Duodenal mucosa (tissue), 2 donors: ENCODE results near the gene C6orf62.
"Not testable (repeated sequence)": the region's sequence is repeated elsewhere in the genome, so short reads cannot be mapped to it uniquely, and the experiment has no call there.

ENCODE experiments used
- H3K27ac ChIP-seq: one replicate; pipeline ENCODE4 v1.7.0; 2013; ENCODE audit warnings: low read depth, low read length
- H3K27me3 ChIP-seq, 2 donors: one replicate each; pipeline ENCODE4 v1.7.0; 2013; ENCODE audit warnings: low read length in 2 of 2, control low read depth in 1 of 2; ENCODE audit not compliant: insufficient read depth in 2 of 2, control insufficient read depth in 1 of 2
- H3K36me3 ChIP-seq, 2 donors: one replicate each; pipeline ENCODE4 v1.7.0; 2013; ENCODE audit warnings: low read length in 2 of 2, control low read depth in 1 of 2; ENCODE audit not compliant: insufficient read depth in 2 of 2, control insufficient read depth in 1 of 2
- H3K4me1 ChIP-seq, 2 donors: one replicate each; pipeline ENCODE4 v1.7.0; 2013; ENCODE audit warnings: low read length in 2 of 2, control low read depth in 1 of 2; ENCODE audit not compliant: insufficient read depth in 2 of 2, control insufficient read depth in 1 of 2
- H3K4me3 ChIP-seq, 2 donors: one replicate each; pipeline ENCODE4 v1.7.0; 2013; ENCODE audit warnings: low read length in 2 of 2, low read depth in 1 of 2
- H3K9ac ChIP-seq, 2 donors: one replicate each; pipeline ENCODE4 v1.7.0; 2013; ENCODE audit warnings: low read length in 2 of 2, low read depth in 1 of 2
- H3K9me3 ChIP-seq, 2 donors: one replicate each; pipeline ENCODE4 v1.7.0; 2013; ENCODE audit warnings: low read length in 2 of 2, control low read depth in 1 of 2; ENCODE audit not compliant: control insufficient read depth in 1 of 2

Gene C6orf62

DNA sequence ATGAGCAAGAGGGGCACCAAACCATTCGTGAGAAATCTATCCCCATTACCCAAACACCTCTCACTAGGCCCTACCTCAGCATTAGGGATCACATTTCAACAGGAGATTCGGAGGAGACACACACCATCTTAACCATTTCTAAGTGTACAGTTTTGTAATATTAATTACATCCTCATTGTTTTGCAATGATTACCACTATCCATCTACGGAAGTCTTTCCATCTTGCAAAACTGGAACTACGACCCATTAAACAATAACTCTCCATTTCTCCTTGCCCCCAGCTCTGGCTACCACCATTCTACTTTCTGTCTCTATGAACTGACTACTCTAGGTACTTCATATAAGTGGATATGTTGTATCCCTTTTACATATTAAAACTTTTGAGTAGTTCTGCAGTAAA is 32.0 kb downstream of the C6orf62 start:
- H3K27ac ChIP-seq: no peak overlapping the region
- no peak overlapping the region for H3K4me3 ChIP-seq
- H3K4me1 ChIP-seq: no peaks in the 10 kb centered on the region
- no peaks in the 10 kb centered on the region for H3K27me3 ChIP-seq
- H3K36me3 ChIP-seq: no peaks in the 10 kb centered on the region
- no peak overlapping the region for H3K9ac ChIP-seq
- no peaks in the 10 kb centered on the region for H3K9me3 ChIP-seq

DNA sequence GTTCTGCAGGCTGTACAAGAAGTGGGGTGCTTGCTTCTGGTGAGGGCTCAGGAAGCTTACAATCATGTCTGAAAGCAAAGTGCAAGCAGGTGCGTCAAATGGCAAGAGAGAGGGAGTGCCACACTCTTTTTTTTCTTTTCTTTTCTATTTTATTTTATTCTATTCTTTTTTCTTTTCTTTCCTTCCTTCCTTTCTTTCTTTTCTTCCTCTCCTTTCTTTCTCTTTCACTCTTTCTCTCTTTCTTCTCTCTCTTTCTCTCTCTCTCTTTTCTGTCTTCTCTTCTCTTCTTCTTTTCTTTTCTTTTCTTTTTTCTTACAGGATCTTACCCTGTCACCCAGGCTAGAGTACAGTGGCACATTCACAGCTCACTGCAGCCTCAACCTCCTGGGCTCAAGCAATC is 32.5 kb downstream of the C6orf62 start:
- Histone ChIP-seq H3K27me3 (no peaks in the 10 kb centered on the region), H3K9me3 (no peaks in the 10 kb centered on the region), H3K9ac (no peak overlapping the region), H3K4me1 (no peaks in the 10 kb centered on the region), H3K27ac (no peak overlapping the region), H3K4me3 (no peak overlapping the region), H3K36me3 (no peaks in the 10 kb centered on the region)

GRCh38 chr6:24683297-24684296 is 35.4 kb downstream of the C6orf62 start:
- Histone ChIP-seq H3K9ac (no peak overlapping the region), H3K27me3 (no peaks in the 10 kb centered on the region), H3K36me3 (no peaks in the 10 kb centered on the region), H3K4me3 (no peak overlapping the region), H3K4me1 (no peaks in the 10 kb centered on the region), H3K27ac (no peak overlapping the region), H3K9me3 (no peaks in the 10 kb centered on the region)

GRCh38 chr6:24680582-24680981 is 38.4 kb downstream of the C6orf62 start:
- H3K27me3 ChIP-seq: no peaks in the 10 kb centered on the region
- H3K36me3 ChIP-seq: no peaks in the 10 kb centered on the region
- no peak overlapping the region for H3K27ac ChIP-seq
- no peak overlapping the region for H3K4me3 ChIP-seq
- no peak overlapping the region for H3K9ac ChIP-seq
- no peaks in the 10 kb centered on the region for H3K4me1 ChIP-seq
- H3K9me3 ChIP-seq: no peaks in the 10 kb centered on the region

GRCh38 chr6:24678792-24679352 is 40.1 kb downstream of the C6orf62 start:
- not testable (repeated sequence) for H3K27ac ChIP-seq, H3K27me3 ChIP-seq, H3K9me3 ChIP-seq, H3K4me1 ChIP-seq, H3K9ac ChIP-seq, H3K4me3 ChIP-seq, H3K36me3 ChIP-seq

DNA sequence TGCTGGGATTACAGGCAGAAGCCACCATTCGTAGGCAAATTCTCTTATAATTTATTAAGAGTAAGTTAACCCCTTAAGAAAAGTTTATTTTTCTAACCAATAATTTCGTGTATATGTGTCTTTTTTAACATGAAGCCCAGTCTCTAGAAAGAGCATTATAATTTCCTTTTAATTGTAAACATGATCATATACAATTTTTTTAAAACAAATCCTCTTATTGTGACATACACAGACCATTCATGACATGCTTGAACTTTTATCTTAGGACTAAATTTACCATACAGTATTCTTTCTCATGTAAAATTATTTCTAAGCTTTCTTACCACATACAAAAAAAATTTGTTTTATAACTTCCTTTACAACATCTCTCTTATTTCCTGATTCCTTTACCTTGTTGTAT is 45.3 kb downstream of the C6orf62 start:
- H3K27me3 ChIP-seq: no peaks in the 10 kb centered on the region
- no peaks in the 10 kb centered on the region for H3K36me3 ChIP-seq
- no peak overlapping the region for H3K4me3 ChIP-seq
- no peak overlapping the region for H3K9ac ChIP-seq
- no peak overlapping the region for H3K27ac ChIP-seq
- H3K4me1 ChIP-seq: peaks cover 0 to under 1% of the 10 kb centered on the region in 2 donors
- peaks cover 6 to 13% of the 10 kb centered on the region in 2 donors for H3K9me3 ChIP-seq

GRCh38 chr6:24672620-24673182 is 46.3 kb downstream of the C6orf62 start:
- H3K36me3 ChIP-seq: no peaks in the 10 kb centered on the region
- H3K9ac ChIP-seq: no peak overlapping the region
- H3K4me3 ChIP-seq: no peak overlapping the region
- no peaks in the 10 kb centered on the region for H3K27me3 ChIP-seq
- H3K4me1 ChIP-seq: peaks cover 0 to 10% of the 10 kb centered on the region in 2 donors
- H3K27ac ChIP-seq: no peak overlapping the region
- peaks cover 6 to 13% of the 10 kb centered on the region in 2 donors for H3K9me3 ChIP-seq

DNA sequence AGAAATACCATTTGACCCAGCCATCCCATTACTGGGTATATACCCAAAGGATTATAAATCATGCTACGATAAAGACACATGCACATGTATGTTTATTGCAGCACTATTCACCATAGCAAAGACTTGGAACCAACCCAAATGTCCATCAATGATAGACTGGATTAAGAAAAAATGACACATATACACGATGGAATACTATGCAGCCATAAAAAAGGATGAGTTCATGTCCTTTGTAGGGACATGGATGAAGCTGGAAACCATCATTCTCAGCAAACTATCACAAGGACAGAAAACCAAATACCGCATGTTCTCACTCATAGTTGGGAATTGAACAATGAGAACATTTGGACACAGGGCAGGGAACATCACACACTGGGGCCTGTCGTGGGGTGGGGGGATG is 47.9 kb downstream of the C6orf62 start:
- H3K4me1 ChIP-seq: peaks cover 0 to 16% of the 10 kb centered on the region in 2 donors
- not testable (repeated sequence) for H3K27ac ChIP-seq, H3K9ac ChIP-seq, H3K36me3 ChIP-seq, H3K4me3 ChIP-seq, H3K27me3 ChIP-seq
- peaks cover 6 to 13% of the 10 kb centered on the region in 2 donors for H3K9me3 ChIP-seq

DNA sequence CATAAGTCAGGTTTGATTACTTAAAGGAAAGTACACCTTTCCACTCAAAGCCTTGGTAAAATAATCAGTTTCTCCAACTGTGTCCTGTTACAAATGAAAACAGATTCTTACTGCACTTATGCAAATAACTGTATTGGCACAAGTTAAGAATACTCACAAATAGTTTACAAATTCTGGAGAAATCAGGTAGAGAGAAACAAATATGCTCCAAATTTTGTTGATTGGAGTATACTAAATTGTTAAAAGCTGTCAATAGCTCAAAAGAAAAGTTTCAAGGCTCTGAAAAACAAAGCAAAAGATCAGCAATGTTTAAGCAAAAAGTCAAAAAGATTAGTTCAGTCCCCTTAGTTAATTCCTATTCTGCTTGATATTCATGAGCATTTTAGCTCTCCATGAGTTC is 48.5 kb downstream of the C6orf62 start:
- H3K27me3 ChIP-seq, H3K4me3 ChIP-seq, H3K27ac ChIP-seq, H3K36me3 ChIP-seq, H3K9ac ChIP-seq: not testable (repeated sequence)
- Histone ChIP-seq H3K9me3 (peaks cover 6 to 13% of the 10 kb centered on the region in 2 donors), H3K4me1 (peaks cover 5 to 22% of the 10 kb centered on the region in 2 donors)

- Histone ChIP-seq H3K36me3 (no peaks in the 10 kb centered on the region), H3K9ac (no peak overlapping the region), H3K9me3 (peaks cover 3 to 9% of the 10 kb centered on the region in 2 donors), H3K27me3 (no peaks in the 10 kb centered on the region), H3K27ac (no peak overlapping the region), H3K4me3 (peak overlapping the region in 1 of 2 donors; percentile 28), H3K4me1 (peaks cover 16 to 31% of the 10 kb centered on the region in 2 donors)
Observed at GRCh38 chr6:24668997-24669361, 50.0 kb downstream of the C6orf62 start.
